ENCODE data around the gene DCST1. TPM values are rescaled to one million over a fixed set of nuclear protein-coding genes. Genes with fewer than 3 reads are reported as not detected.

The DCST1 gene
- total and polyA plus RNA-seq, 2 of the 8 experiments (the other 6 are each of a cell fraction or from before 2014, with no cell fraction given) = not detected

GRCh38 chr1:155003766-155004351, 29.8 kb upstream of the DCST1 start (continued):
- TF ChIP-seq ATF2 (IDR thresholded peaks at IDR 0.05; ENCODE audit: low read length) = no peak
- no peak for TF ChIP-seq CBX5 (IDR thresholded peaks at IDR 0.05; ENCODE audit: low read depth, low read length)
- TF ChIP-seq BRCA1 (IDR thresholded peaks at IDR 0.05; ENCODE audit: low read depth, low read length) = no peak
- TF ChIP-seq CHD2 (IDR thresholded peaks at IDR 0.05; ENCODE audit: low read length) = no peak
- TF ChIP-seq GABPA (IDR thresholded peaks at IDR 0.05; ENCODE audit: borderline replicate concordance, insufficient read depth, low read length) = peak; percentile 79; the same call in 1 of the 2 replicates
- no peak for TF ChIP-seq PHF8 (conservative IDR thresholded peaks at IDR 0.05; ENCODE audit: low read depth, low read length)
- TF ChIP-seq MAX (IDR thresholded peaks at IDR 0.05) = peak; percentile 37; the same call in 1 of the 2 replicates
